Gastrocnemius medialis (tissue), 4 donors: ENCODE data around the gene APBB1IP. TPM values are rescaled to one million over a fixed set of nuclear protein-coding genes. Genes with fewer than 3 reads are reported as not detected.
"Not testable (repeated sequence)": the region's sequence is repeated elsewhere in the genome, so short reads cannot be mapped to it uniquely, and the experiment has no call there.

Source experiments
- ATAC-seq, 2 donors: fragments of 150-250 bp; one replicate each; pipeline ENCODE4 v1.9.1; 2016
- DNase-seq, 2 donors: peaks; one replicate each; pipeline ENCODE4 v3.0.0-alpha.2; 2019
- H3K27ac ChIP-seq, 4 donors: fragments of 200-600 bp; sonication (generic); 1 replicate in 1 of 4; 2 replicates in 3 of 4; pipeline ENCODE4 v1.5.1; 2016 to 2018; ENCODE audit warnings: mild to moderate bottlenecking in 2 of 4, moderate library complexity in 1 of 4
- H3K27me3 ChIP-seq, 3 donors: fragments of 200-600 bp; sonication (generic) in 2 of 3; 1 replicate in 1 of 3; 2 replicates in 2 of 3; pipeline versions ENCODE4 v1.5.1 to v1.6.0; 2016 to 2019; ENCODE audit warnings: mild to moderate bottlenecking in 1 of 3, moderate library complexity in 1 of 3
- H3K36me3 ChIP-seq, 2 donors: fragments of 200-600 bp; sonication (generic) in 1 of 2; one replicate each; pipeline ENCODE4 v1.5.1; 2017 to 2018
- H3K4me1 ChIP-seq, 2 donors: fragments of 200-600 bp; sonication (generic) in 1 of 2; one replicate each; pipeline ENCODE4 v1.5.1; 2016 to 2017; ENCODE audit warnings: mild to moderate bottlenecking in 2 of 2
- H3K4me3 ChIP-seq, 4 donors: fragments of 200-600 bp; sonication (generic) in 3 of 4; 1 replicate in 1 of 4; 2 replicates in 3 of 4; pipeline ENCODE4 v1.5.1; 2016 to 2019; ENCODE audit warnings: mild to moderate bottlenecking in 2 of 4
- H3K9me3 ChIP-seq, 3 donors: fragments of 200-600 bp; sonication (generic) in 2 of 3; 1 replicate in 1 of 3; 2 replicates in 2 of 3; pipeline ENCODE4 v1.5.1; 2016 to 2019
- CTCF ChIP-seq, 5 experiments: fragments of 450-650 bp in 3 of 5; fragments of 200-600 bp in 2 of 5; sonication (generic) in 2 of 5; IDR thresholded peaks in 4 of 5; conservative IDR thresholded peaks in 1 of 5; 1 replicate in 4 of 5; 2 replicates in 1 of 5; pipeline ENCODE4 v1.5.1; 2016 to 2019; ENCODE audit warnings: antibody characterized with exemption in 5 of 5, mild to moderate bottlenecking in 3 of 5, moderate library complexity in 3 of 5
- POLR2A ChIP-seq, 2 donors: fragments of 450-650 bp; IDR thresholded peaks; one replicate each; pipeline ENCODE4 v1.6.1; 2017; ENCODE audit warnings: antibody characterized with exemption in 2 of 2, mild to moderate bottlenecking in 2 of 2, moderate library complexity in 2 of 2
- in situ Hi-C, 4 donors: fragments of 200-750 bp; cut with MboI; loops; one replicate each; pipeline versions ENCODE4 v1.15.0 to v1.8.0; 2017; ENCODE audit warnings: low sequenced_read_pairs in 4 of 4
- intact Hi-C: fragments of 100-400 bp; cut with DNase I; formaldehyde crosslinking; loops from one replicate; pipeline ENCODE4 v1.15.1; 2023; ENCODE audit warnings: low total_unique reads
- total RNA-seq, 4 donors: library from RNA; depleted of rRNA; stranded (reverse); fragments of >200 nt; gene quantifications; one replicate each; pipeline versions ENCODE4 v1.1.0 to v1.2.3, GENCODE V29; 2016

APBB1IP gene
- total RNA-seq, 4 donors from 2014 or later = 0.83 to 2.0 (median 1.2) TPM

- H3K27me3 ChIP-seq = no peaks in the 10 kb centered on the region
- TF ChIP-seq CTCF (IDR thresholded peaks at IDR 0.05 in 4 of 5, conservative IDR thresholded peaks at IDR 0.05 in 1 of 5) (no peak), POLR2A (IDR thresholded peaks at IDR 0.05) (no peak)
- DNase-seq (no peak), ATAC-seq (no peak)
- in situ Hi-C loops (no loop called here), intact Hi-C loops (no loop called here)
- no peaks in the 10 kb centered on the region for H3K36me3 ChIP-seq
- no peak overlapping the region for H3K27ac ChIP-seq
- no peaks in the 10 kb centered on the region for H3K4me1 ChIP-seq
- no peaks in the 10 kb centered on the region for H3K9me3 ChIP-seq
- H3K4me3 ChIP-seq = no peak overlapping the region
Measured at GRCh38 chr10:26494018-26494417, 55.9 kb downstream of the APBB1IP start.

GRCh38 chr10:26499426-26499825, 61.3 kb downstream of the APBB1IP start:
- no peak overlapping the region for H3K27ac ChIP-seq
- intact Hi-C loops = no loop called here
- TF ChIP-seq POLR2A (IDR thresholded peaks at IDR 0.05) (no peak), CTCF (IDR thresholded peaks at IDR 0.05 in 4 of 5, conservative IDR thresholded peaks at IDR 0.05 in 1 of 5) (no peak)
- no peak overlapping the region for H3K4me3 ChIP-seq
- H3K9me3 ChIP-seq = no peaks in the 10 kb centered on the region
- DNase-seq (no peak), ATAC-seq (no peak)
- in situ Hi-C loops = no loop called here
- H3K36me3 ChIP-seq = no peaks in the 10 kb centered on the region
- no peaks in the 10 kb centered on the region for H3K4me1 ChIP-seq
- no peaks in the 10 kb centered on the region for H3K27me3 ChIP-seq

GRCh38 chr10:26502986-26503385, 64.8 kb downstream of the APBB1IP start:
- ATAC-seq = no peak
- no peak overlapping the region for H3K4me3 ChIP-seq
- in situ Hi-C loops = no loop called here
- H3K27ac ChIP-seq = no peak overlapping the region
- H3K9me3 ChIP-seq = no peaks in the 10 kb centered on the region
- TF ChIP-seq CTCF (IDR thresholded peaks at IDR 0.05 in 4 of 5, conservative IDR thresholded peaks at IDR 0.05 in 1 of 5) (no peak), POLR2A (IDR thresholded peaks at IDR 0.05) (no peak)
- intact Hi-C loops = no loop called here
- H3K36me3 ChIP-seq = no peaks in the 10 kb centered on the region
- H3K27me3 ChIP-seq = no peaks in the 10 kb centered on the region
- no peaks in the 10 kb centered on the region for H3K4me1 ChIP-seq
- DNase-seq = no peak

- Histone ChIP-seq H3K4me1 (no peaks in the 10 kb centered on the region), H3K4me3 (no peak overlapping the region), H3K27ac (no peak overlapping the region), H3K36me3 (no peaks in the 10 kb centered on the region), H3K9me3 (no peaks in the 10 kb centered on the region), H3K27me3 (no peaks in the 10 kb centered on the region)
- ATAC-seq = no peak
- intact Hi-C loops (no loop called here), in situ Hi-C loops (no loop called here)
- TF ChIP-seq POLR2A (IDR thresholded peaks at IDR 0.05) (no peak), CTCF (IDR thresholded peaks at IDR 0.05 in 4 of 5, conservative IDR thresholded peaks at IDR 0.05 in 1 of 5) (no peak)
- DNase-seq = no peak
Measured at GRCh38 chr10:26503911-26504310, 65.8 kb downstream of the APBB1IP start.

GRCh38 chr10:26504429-26504828, 66.3 kb downstream of the APBB1IP start:
- DNase-seq, ATAC-seq, H3K4me1 ChIP-seq, H3K36me3 ChIP-seq, in situ Hi-C loops, H3K9me3 ChIP-seq, H3K27ac ChIP-seq, H3K27me3 ChIP-seq, H3K4me3 ChIP-seq, intact Hi-C loops: not testable (repeated sequence)
